Gastroesophageal sphincter (tissue), 3 donors: Measurements from ENCODE around the gene SLC44A1.

ENCODE experiments used
- CTCF ChIP-seq, 4 experiments: fragments of 200-600 bp in 2 of 4; fragments of 450-650 bp in 2 of 4; sonication (generic) in 1 of 4; IDR thresholded peaks; one replicate each; pipeline ENCODE4 v1.5.1; 2017 to 2019; ENCODE audit warnings: antibody characterized with exemption in 4 of 4, mild to moderate bottlenecking in 2 of 4, moderate library complexity in 2 of 4
- EP300 ChIP-seq: sonication (generic); formaldehyde crosslinking; IDR thresholded peaks from one replicate; pipeline ENCODE4 v1.6.1; 2017; ENCODE audit warnings: antibody characterized with exemption, mild to moderate bottlenecking
- POLR2A ChIP-seq, 2 donors: fragments of 450-650 bp; IDR thresholded peaks; one replicate each; pipeline ENCODE4 v1.6.1; 2017; ENCODE audit warnings: antibody characterized with exemption in 2 of 2, mild to moderate bottlenecking in 2 of 2, moderate library complexity in 1 of 2
- POLR2AphosphoS5 ChIP-seq: sonication (generic); formaldehyde crosslinking; IDR thresholded peaks from one replicate; pipeline ENCODE4 v1.6.1; 2017; ENCODE audit warnings: antibody characterized with exemption

DNA sequence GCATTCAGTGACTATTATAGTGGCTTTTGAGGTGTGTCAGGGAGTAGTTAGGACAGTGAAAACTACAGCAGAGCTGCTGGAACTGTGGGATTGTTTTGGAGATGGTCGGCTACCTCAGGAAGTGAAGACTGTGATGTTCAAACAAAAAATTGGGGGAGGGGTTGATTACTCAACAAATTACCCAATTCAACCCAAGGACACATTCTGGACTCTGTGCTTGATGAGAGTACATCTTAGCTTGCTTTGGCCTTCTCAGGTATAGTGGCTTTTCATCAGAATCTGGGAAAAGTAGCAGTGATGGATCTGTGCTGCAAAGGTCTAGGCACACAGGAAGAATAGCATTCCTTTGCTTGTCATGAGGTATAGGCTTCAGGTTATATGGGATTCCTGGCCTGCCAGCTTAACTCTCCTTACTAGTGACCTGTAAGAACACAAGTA, 47.0 kb downstream of the SLC44A1 start:
- TF ChIP-seq POLR2A (IDR thresholded peaks at IDR 0.05), result no peak
- no peak for TF ChIP-seq CTCF (IDR thresholded peaks at IDR 0.05)
- no peak for TF ChIP-seq EP300
- no peak for TF ChIP-seq POLR2AphosphoS5
